Lower lobe of right lung (tissue), 2 donors: ENCODE results near the gene MGMT. TPM values are rescaled to one million over a fixed set of nuclear protein-coding genes. Genes with fewer than 3 reads are reported as not detected.

Experiments
- ATAC-seq, 2 donors: fragments of 200-7000 bp; cut with Tn5 transposase; one replicate each; pipeline ENCODE4 v1.9.1; 2020 to 2022; ENCODE audit warnings: mild to moderate bottlenecking in 2 of 2, moderate library complexity in 2 of 2
- DNase-seq: peaks from one replicate; pipeline ENCODE4 v3.0.0-alpha.2; 2020
- H3K27ac ChIP-seq: fragments of 200-600 bp; one replicate; pipeline ENCODE4 v1.8.0; 2022
- H3K27me3 ChIP-seq: fragments of 200-600 bp; one replicate; pipeline ENCODE4 v1.8.0; 2022; ENCODE audit warnings: low read depth
- H3K36me3 ChIP-seq: fragments of 200-600 bp; one replicate; pipeline ENCODE4 v1.8.0; 2022; ENCODE audit warnings: mild to moderate bottlenecking
- H3K4me1 ChIP-seq: fragments of 200-600 bp; one replicate; pipeline ENCODE4 v1.8.0; 2022
- H3K4me3 ChIP-seq: fragments of 200-600 bp; one replicate; pipeline ENCODE4 v1.8.0; 2022; ENCODE audit warnings: mild to moderate bottlenecking
- H3K9me3 ChIP-seq: fragments of 200-600 bp; one replicate; pipeline ENCODE4 v1.8.0; 2022
- intact Hi-C: fragments of 100-400 bp; cut with DNase I; formaldehyde crosslinking; loops from one replicate; pipeline ENCODE4 v1.11.0; 2022
- total RNA-seq: library from RNA; stranded (reverse); fragmentation: NEBNext Ultra II Directional; extraction: Animal tissue kit (Norgen Biotek cat#: 25700); gene quantifications from one replicate; pipeline ENCODE4 v1.2.1, GENCODE V29; 2021
- TF ChIP-seq, protein P1 (sequence below): fragments of 200-600 bp; IDR thresholded peaks from one replicate; pipeline ENCODE4 v1.8.0; 2022; ENCODE audit warnings: antibody characterized with exemption, mild to moderate bottlenecking
- donor health status: DM: no; HTN: yes; CAD: no; lungs with severe emphysema.

Gene MGMT
- total RNA-seq, 1 donor from 2014 or later, result 19.9 TPM

DNA sequence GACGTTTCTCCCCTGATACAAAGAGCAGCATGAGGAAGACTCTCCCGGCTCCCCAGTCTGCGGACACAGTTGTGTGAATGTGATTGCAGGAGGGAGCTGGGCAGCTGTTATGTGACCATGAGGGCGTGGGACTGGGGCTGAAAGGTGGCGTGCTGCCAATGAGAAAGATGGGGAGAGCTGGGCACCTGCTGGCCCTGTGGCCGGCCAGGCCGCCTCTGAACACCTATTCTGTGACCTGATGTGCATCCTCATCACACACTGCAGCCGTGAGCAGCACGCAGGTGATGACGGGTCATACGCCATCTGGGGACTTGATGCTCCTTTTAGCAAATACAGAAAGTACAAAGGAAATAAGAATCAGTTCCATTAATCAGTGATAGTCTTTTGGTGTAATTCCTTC lies 86.9 kb downstream of the MGMT start:
- Histone ChIP-seq H3K36me3 (peaks cover 6% of the 10 kb centered on the region), H3K9me3 (no peaks in the 10 kb centered on the region), H3K27me3 (no peaks in the 10 kb centered on the region), H3K27ac (no peak overlapping the region), H3K4me3 (no peak overlapping the region), H3K4me1 (no peaks in the 10 kb centered on the region)
- TF ChIP-seq, protein P1, sequence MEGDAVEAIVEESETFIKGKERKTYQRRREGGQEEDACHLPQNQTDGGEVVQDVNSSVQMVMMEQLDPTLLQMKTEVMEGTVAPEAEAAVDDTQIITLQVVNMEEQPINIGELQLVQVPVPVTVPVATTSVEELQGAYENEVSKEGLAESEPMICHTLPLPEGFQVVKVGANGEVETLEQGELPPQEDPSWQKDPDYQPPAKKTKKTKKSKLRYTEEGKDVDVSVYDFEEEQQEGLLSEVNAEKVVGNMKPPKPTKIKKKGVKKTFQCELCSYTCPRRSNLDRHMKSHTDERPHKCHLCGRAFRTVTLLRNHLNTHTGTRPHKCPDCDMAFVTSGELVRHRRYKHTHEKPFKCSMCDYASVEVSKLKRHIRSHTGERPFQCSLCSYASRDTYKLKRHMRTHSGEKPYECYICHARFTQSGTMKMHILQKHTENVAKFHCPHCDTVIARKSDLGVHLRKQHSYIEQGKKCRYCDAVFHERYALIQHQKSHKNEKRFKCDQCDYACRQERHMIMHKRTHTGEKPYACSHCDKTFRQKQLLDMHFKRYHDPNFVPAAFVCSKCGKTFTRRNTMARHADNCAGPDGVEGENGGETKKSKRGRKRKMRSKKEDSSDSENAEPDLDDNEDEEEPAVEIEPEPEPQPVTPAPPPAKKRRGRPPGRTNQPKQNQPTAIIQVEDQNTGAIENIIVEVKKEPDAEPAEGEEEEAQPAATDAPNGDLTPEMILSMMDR, result no peak
- no peak for DNase-seq
- no peak for ATAC-seq
- intact Hi-C loops, result no loop called here

DNA sequence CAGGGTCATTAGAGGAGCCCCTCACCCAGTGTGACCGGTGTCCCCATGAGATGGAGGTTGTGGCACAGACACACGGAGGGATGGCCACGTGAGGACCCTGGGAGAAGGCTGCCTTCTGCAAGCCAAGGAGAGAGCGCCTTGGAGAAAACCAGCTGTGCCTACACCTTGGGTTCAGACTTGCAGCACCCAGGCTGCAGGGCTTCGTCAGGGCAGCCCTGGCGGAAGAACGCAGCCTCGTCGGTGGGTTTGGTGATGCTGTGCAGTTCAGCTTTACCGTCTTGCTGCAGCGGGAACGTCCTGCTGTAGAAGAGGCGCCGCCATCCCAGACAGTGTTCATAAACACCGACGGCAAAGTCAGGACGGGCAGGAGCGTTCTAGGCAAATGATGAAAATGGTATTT lies 89.3 kb downstream of the MGMT start:
- H3K4me3 ChIP-seq, result no peak overlapping the region
- TF ChIP-seq, protein P1, result no peak
- peaks cover 6% of the 10 kb centered on the region for H3K36me3 ChIP-seq
- H3K27me3 ChIP-seq, result no peaks in the 10 kb centered on the region
- no peak for DNase-seq
- ATAC-seq, result no peak
- no peaks in the 10 kb centered on the region for H3K4me1 ChIP-seq
- H3K9me3 ChIP-seq, result no peaks in the 10 kb centered on the region
- H3K27ac ChIP-seq, result no peak overlapping the region
- intact Hi-C loops, result no loop called here

- ATAC-seq (no peak), DNase-seq (no peak)
- Histone ChIP-seq H3K36me3 (no peaks in the 10 kb centered on the region), H3K27ac (no peak overlapping the region), H3K27me3 (no peaks in the 10 kb centered on the region), H3K9me3 (no peaks in the 10 kb centered on the region), H3K4me1 (no peaks in the 10 kb centered on the region), H3K4me3 (no peak overlapping the region)
- intact Hi-C loops, result no loop called here
- TF ChIP-seq, protein P1, result no peak
Measured at GRCh38 chr10:129560361-129560760, 93.3 kb downstream of the MGMT start.

DNA sequence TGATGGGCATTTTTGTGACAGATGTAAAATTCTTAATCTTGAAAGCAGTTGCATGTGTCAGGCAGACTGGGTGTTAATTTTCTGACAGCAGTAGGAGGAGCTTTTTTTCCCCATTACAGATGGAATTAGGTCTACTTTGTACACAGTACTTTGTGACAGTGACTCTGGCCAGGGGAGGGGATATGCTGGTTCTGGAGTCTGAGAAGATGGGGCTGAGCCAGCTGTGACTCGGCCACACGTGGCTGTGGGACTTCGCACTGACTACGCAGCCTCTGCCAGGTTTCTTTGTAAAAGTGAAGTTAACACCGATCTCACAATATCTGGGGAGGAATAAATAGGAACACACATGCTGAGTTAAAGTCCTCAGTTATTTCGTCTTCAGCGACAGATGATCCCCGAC lies 95.4 kb downstream of the MGMT start:
- no peak overlapping the region for H3K27ac ChIP-seq
- H3K36me3 ChIP-seq, result peaks cover 6% of the 10 kb centered on the region
- TF ChIP-seq, protein P1, result no peak
- no peak for DNase-seq
- no peak for ATAC-seq
- no peaks in the 10 kb centered on the region for H3K4me1 ChIP-seq
- intact Hi-C loops, result no loop called here
- no peaks in the 10 kb centered on the region for H3K27me3 ChIP-seq
- no peaks in the 10 kb centered on the region for H3K9me3 ChIP-seq
- H3K4me3 ChIP-seq, result no peak overlapping the region

GRCh38 chr10:129564923-129565322 lies 97.9 kb downstream of the MGMT start:
- TF ChIP-seq, protein P1, result no peak
- ATAC-seq (no peak), DNase-seq (no peak)
- intact Hi-C loops, result no loop called here
- H3K4me1 ChIP-seq, result no peaks in the 10 kb centered on the region
- H3K9me3 ChIP-seq, result no peaks in the 10 kb centered on the region
- H3K36me3 ChIP-seq, result peaks cover 6% of the 10 kb centered on the region
- H3K4me3 ChIP-seq, result no peak overlapping the region
- no peaks in the 10 kb centered on the region for H3K27me3 ChIP-seq
- no peak overlapping the region for H3K27ac ChIP-seq
